Stimulated activated CD8-positive, alpha-beta memory T cell treated with anti-CD3 and anti-CD28 coated beads, Interleukin-15, amount 100 ng/mL, for 4 hours (primary cell): ENCODE data around the gene FAM89B.
A peak's percentile ranks its signal among the peaks of the same experiment; 100 is the strongest.

Experiments used
- DNase-seq, 2 donors: peaks; one replicate each; pipeline ENCODE4 v3.0.0-alpha.2; 2020; ENCODE audit warnings: low read depth in 2 of 2

The FAM89B gene

DNA sequence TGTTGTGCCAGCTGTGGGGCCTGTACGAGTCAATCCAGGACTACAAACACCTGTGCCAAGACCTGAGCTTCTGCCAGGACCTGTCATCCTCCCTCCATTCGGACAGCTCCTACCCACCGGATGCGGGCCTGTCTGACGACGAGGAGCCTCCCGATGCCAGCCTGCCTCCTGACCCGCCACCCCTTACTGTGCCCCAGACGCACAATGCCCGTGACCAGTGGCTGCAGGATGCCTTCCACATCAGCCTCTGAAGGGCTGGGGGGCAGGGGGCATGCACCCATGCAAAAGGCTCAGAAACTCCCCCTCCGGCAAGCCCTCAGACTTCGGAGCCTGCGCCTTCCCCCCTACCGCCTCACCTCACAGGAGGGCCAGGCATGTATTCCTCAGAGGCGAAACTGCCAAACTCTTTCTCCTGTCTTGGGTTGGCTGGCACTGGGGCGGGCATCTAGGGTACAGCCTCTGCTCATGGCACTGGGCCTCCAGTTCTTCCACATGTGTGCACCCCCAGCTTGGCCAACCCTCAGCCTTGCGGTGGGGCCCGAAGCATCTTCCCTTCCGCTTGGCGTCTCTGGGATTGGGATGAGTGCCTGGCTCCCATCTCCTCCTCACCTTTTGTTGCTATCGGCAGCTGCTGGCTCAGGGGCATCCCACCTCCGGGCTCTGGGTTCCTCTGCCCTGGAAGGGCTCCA lies 1.2 kb downstream of the FAM89B start:
- DNase-seq = no peak

DNA sequence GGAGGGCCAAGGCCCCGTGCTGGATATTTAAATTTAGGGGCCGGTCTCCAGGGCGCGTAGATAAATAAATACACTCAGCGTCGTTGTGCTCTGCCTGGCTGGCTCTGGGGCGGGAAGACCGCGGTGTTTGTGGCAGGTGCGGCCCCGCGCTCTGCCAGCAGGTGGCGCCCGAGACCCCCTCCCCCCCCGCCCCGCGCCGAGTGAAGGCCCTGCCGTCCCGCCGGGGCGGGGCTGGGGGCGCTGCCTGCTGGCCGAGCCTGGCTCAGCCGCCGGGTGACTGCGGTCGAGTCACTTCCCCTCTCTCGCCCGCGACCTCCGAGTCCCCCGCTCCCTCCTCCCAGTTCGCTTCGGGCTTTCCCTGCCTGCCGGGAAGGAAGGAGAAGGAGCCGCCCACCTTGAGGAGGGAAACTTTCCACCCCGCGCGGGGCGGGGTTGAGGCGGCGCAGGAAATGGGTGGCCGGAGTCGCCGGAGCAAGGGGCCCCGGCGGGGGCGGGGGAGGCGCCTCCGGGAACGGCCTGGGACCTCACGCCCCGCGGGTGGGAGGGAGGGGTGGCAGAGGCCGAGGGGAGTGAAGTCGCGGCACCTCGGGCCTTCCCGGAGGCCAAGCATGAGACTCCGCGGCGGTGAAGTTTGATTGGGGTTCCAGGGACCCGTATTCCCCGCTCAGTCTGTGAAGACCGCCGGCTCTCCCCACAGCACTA lies 1.9 kb downstream of the FAM89B start:
- DNase-seq = peak; percentile 65 to 79

DNA sequence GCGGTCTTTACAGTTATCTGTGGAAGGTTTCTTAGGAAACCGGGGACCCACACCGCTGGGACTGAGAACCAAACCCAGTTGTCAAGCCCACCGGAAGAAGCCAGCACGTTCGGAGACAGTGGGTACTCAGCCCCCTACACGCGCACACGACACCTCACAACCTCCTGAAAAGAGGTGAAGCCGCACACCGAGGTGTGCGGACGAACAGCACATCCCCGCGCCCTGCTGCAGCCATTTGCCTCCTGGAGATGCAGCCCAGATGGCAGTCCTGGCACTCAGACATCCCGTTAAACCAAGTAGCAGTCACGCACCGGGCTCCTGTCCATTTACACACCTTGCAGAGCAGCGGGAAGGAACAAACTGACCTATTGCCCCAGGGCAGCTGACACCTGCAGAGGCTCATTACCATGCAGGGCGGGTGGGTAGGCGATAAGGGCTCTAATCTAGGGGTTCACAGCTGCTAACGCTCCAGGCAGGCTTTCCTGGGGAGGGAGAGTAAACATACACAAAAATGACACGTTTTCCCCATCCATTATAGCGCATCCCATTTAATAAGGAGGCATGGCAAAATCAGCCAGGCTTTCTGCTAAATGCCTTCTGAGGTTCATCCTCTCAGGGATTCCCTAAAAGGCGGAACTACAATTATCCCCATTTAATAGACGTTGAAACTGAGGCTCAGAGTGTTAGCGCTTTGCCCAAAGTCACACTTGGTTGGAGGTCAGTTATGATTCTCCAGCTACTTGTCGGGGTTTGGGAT lies 2.7 kb downstream of the FAM89B start:
- no peak for DNase-seq

DNA sequence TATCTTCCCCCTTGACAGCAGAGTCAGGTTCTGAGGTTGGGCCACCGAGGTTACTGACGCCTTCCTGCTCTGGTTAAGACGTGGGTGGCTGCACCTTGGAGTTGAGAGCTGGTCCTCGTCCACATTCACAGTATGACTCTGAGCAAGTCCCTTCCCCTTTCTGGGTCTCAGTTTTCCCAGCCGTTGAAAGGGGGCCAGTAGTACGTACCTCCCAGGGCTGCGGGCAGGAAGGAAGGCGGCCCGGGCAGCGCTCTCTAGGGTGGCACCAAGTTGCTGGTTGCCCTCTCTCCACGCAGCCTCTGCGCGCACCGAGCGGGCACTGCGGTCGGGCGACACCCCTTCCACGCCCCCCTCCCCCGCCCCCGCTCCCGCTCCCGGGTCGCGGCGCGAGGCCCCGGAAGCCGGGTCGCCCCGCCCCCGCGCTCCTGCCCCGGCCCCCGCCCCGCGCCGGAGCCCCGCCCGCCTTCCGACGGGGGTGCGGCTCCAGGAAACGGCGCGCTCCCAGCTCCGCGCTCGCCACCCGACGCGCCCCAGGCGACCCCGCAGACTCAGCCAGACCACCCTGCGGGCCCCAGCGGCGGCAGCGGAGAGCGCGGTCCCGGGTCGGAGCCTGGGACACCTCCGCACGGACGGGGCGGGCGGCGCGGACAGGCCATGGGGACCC lies 3.4 kb downstream of the FAM89B start, which contains the start of gene EHBP1L1:
EHBP1L1 (plus strand) TSS at position 486 of the 664 bp plus-strand sequence. CDS start 250 bp downstream, outside the sequence.
- DNase-seq = peak; percentile 45 to 63

DNA sequence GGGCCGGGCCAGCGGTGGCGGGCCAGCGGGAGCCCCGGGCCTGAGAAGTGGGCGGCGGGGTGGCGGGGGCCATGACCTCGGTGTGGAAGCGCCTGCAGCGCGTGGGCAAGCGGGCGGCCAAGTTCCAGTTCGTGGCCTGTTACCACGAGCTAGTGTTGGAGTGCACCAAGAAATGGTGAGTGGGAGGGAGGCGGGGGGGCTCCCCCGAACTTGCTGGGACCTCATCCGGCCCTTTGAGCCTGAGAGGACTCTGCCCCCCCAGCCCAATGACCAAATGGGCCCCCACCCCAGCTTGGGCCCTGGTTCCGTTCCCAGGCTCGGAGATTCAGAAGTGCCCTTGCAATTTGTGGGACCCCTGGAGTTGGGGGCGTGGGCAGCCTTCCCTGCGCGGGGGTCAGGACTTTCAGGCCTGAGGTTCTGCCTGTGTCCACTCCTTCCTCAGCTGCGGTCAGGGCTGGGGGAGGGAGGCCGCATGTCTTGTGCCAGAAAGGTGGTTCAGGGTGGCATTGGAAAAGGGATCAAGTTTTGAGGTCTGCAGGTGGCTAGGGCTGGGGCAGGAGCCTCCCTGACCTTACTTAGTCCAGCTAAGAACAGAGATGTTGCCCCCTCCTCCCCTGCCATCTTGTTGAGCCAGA lies 4.0 kb downstream of the FAM89B start:
- DNase-seq = no peak

DNA sequence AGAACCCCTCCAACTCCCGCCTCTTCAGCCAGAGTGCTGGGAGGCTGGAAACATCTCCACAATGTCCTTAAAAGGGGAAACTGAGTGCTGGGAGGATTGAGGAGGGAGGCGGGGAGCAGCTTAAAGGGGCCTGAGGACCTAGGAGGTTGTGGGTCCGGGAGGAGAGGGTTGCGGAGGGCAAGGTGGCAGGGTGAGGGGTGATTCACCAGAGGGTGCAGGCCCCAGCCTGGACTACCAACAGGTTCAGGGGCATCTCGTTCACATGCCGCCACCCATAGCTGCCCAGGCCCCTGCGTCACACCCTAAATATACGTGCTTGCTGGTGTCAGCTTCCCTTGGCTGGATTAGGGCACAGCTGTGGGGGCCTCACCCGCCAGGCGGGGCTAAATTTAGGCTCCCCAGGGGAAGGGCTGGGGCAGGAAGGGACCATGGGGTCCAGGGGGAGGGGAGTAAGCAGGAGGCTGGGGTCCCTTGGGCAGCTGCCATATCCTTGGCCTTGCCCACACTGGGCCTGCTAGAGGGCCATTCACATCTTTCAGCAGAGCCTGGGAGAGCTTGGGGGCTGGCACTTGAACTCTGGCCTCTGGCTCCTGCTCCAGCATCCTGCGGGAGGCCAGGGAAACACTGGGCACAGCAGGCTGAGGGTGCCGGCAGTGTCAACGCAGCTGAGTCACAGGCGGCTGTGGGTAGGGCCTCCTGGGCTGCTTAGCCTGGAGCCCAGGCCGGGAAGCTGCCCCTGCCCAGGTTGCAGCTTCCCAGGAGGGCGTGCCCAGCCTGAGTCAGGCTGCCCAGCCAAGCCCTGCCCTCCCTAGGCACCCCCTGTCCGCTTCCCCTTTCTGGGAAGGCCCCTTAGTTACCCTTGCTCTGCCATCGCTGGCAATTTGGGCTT lies 4.8 kb downstream of the FAM89B start:
- no peak for DNase-seq

DNA sequence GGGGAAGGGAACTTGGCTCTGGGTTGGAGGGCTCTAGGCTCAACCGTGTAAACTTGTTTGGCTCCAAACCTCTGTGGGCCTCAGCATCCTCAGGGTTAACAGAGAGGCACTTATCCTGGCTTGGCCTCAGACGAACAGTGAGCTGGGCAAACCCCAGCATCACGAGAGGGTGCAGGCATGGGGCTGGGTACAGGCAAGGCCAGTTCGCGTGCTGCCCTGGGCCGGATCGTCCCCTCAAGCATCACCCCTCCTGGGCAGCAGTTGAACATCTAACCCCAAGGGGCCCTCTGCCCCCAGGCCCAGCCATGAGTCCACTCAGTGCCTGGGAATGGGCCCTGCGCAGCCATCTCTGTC lies 5.4 kb downstream of the FAM89B start:
- DNase-seq = no peak

DNA sequence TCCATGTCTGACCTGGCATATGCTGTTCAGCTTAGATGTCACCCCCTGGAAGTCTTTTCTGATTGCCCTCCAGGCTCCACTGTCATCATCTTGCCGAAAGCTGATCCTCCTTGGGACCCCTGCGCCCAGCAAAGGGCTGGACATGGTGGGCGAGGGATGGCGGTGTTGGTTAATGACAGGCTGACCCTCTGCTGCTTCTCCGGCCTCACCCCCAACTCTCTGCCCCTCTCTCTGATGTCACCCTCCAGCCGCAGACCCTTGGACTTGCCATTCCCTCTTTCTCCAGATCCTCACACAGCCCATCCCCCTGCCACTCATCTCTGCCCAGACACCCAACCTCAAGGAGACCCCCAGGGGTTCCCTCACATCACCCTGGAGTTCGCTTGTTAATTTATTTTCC lies 5.8 kb downstream of the FAM89B start:
- DNase-seq = no peak

DNA sequence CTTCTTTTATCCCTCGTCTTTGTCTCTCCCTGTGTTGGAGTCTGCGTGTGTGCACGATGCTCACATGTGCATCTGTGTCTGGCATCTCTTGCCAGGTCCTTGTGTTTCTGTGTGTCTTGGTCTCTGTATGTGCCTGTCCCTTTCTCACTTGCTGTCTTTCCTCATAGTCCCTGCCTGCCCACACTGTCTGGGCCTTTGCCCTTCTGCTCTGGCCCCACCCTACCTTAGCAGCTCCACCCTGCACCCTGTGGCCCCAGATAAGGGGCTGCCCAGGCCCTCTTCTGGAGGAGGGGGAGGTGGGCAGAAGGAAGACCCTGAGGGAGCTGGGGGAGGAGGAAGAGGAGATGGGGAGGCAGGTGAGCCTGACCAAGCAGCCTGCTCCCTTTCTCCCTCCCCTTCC lies 6.3 kb downstream of the FAM89B start:
- DNase-seq = no peak

DNA sequence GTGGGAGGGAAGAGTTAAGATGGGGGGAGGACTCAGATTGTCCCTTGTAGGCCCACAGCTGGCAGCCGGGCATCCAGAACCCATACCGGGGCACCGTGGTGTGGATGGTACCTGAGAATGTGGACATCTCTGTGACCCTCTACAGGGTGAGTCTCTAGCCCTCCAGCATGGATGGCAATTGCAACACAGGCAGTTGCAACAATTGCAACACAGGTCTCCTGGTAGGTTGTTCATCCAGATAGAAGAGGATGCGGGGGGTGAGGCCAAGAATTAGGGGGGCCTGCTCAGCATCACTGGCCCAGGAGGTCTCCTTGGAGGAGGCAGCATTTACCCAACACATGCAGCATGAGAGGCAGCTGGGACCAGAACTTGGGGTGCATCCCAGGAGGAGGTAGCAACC lies 7.0 kb downstream of the FAM89B start:
- DNase-seq = no peak

DNA sequence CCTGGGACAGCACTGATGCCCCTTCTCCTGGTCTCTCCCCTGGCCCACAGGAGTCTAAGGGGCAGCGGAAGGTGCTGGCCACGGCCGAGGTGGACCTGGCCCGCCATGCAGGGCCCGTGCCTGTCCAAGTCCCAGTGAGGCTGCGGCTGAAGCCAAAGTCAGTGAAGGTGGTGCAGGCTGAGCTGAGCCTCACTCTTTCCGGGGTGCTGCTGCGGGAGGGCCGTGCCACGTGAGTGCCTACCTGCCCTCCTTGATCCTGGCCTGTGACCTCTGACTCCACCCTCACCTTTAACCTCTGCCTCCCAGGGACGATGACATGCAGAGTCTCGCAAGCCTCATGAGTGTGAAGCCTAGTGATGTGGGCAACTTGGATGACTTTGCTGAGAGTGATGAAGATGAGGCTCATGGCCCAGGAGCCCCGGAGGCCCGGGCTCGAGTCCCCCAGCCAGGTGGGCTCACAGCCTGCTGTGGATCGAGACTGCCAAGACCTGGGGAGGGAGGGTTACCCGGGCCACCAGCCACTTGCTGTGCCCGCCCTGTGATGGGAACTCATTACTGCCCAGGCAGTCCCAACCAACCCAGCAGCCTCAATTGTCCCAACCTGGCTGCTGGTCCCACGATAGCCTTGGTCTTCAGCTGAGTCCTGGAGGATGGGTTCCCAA lies 7.8 kb downstream of the FAM89B start:
- no peak for DNase-seq

DNA sequence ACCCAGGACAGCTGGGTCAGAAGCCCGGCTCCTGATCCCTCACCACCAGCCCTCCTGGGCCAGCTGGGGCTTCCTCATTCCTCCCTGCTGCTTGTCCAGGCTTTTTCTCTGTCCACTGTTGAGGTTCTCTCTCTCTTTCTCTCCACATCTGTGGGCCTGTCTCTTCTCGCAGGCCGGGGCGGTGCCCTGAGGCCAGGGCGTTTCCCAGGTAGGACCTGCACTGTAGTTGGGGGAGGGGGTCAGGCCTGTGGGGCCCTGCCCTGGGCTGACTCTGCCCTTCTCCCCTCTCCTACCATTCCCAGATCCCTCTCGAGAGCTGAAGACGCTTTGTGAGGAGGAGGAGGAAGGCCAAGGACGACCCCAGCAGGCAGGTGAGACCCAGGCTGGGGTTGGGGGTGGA lies 8.4 kb downstream of the FAM89B start:
- no peak for DNase-seq

DNA sequence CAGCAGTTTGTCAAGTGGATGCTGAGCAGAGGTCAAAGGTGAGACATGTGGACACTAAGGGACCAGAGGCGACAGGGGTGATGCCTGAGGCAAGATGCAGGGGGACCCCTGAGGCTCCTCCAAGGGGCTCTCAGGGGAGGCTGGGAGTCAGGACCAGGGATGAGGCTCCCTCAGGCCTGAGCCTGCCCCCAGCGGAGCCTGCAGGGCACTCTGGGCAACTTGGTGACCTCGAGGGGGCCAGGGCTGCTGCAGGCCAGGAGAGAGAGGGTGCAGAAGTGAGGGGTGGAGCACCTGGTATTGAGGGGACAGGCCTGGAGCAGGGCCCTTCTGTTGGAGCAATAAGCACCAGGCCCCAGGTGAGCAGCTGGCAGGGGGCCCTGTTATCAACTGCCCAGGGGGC lies 9.6 kb downstream of the FAM89B start:
- no peak for DNase-seq

DNA sequence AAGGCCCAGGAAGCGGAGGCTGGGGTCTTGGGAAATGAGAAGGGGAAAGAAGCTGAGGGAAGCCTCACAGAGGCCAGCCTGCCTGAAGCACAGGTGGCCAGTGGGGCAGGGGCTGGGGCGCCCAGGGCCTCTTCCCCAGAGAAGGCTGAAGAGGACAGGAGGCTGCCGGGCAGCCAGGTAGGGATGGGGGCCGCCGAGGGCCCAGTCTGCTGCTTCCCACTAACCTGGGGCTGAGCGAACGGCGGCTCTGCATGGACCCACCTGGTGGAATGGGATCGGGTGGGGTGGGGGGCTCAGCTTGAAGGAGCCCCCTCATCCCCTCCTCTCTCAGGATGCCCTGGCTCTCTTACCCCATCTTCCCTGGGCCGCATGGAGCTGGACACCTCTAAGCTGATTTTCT lies 11.3 kb downstream of the FAM89B start:
- no peak for DNase-seq

DNA sequence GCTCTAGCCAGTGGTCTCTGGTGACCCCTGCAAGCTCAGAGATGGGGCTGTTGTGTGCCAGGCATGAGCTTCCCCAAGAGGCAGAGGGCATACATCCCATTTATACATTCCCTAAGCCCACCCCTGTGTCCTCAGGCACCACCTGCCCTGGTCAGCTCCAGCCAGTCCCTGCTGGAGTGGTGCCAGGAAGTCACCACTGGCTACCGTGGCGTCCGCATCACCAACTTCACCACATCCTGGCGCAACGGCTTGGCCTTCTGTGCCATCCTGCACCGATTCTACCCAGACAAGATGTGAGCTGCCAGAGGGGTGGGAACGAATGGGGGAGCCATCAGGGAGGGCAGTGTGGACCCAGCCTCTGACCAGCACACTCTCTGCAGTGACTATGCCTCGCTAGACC lies 11.8 kb downstream of the FAM89B start:
- DNase-seq = no peak

DNA sequence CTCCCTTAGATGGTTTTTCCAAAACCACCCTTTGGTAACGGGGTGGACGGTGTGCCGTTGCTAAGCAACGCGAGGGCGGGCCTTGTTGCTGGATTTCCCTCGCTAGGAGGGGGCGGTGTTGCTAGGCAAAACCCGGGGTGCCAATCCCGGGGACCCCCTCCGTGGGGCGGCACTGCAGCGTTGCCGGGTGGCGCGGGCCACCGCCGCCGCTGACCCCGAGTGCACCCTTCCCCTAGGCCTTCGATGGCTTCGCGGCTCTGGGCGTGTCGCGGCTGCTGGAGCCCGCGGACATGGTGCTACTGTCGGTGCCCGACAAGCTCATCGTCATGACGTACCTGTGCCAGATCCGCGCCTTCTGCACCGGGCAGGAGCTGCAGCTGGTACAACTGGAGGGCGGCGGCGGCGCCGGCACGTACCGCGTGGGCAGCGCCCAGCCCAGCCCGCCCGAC lies 12.4 kb downstream of the FAM89B start:
- DNase-seq = no peak

DNA sequence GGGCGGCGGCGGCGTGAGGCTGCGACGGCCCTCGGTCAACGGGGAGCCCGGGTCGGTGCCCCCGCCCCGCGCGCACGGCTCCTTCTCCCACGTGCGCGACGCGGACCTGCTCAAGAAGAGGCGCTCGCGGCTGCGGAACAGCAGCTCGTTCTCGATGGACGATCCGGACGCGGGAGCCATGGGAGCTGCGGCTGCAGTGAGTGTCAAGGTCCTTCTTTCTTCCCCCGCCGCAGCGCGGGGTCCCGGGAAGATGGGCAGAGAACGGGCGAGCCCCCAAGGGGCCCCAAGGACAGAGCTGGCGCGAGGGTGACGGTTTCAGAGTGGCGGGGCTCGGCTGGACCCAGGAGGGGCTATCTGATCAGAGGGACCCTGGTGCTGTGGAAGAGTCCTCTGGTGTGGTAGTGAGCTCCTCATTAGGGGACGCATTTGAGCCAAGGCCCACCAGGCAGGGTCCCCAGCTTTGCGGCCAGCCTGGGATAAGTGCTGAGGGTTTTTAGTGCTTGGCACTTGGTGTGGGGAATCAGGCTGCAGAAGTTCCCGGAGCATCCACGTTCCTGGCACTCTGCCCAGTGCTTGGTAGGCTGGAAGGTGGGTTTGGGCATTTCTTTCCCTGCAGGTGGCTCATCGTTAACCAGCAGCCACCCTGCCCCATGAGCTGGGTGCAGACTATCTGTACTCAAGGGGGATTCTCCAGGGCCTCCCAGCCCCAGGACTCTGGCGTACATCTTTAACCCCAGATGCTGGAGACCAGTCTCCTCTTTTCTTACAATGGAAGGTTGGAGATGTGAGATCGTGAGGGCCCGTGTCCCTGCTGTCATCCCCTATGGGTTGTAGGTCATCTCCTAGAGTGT lies 13.3 kb downstream of the FAM89B start:
- no peak for DNase-seq

DNA sequence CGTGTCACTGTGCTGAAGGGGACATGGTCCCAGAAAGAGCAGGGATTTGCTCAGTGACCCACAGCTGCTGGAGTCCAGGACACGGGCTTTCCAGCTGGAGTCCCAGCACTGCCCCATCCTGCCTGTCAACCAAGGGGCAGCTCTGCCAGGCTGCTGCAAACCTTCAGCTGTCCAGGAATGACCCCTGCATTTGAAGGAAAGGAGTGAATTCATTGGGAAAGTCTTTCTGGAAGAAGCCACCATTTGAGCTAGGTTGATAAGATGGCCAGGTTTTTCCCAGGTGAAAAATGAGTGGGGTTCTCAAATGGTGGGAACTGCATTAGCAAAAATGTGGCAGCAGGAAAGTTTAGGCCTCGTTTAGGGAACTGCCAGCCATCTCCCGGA lies 13.9 kb downstream of the FAM89B start:
- DNase-seq = no peak

DNA sequence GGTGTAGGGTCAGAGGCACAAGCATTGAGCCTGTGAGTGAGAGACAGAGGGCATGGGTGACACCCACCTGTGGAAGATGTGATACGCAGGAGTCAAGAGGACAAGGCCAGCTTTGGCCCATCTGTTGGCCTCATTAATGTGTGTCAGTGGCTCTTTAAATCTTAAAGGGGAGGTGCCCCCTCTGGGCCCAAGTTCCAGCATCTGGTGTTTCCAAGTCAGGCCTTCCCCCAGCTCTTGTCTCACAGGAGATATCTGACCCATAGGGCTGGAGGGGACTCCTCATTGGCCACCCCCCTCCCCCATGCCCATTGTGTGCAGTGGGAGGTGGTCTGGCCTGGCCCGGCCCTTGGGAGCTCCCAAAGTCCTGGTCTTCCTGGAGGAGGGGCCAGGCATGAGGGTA lies 14.3 kb downstream of the FAM89B start:
- DNase-seq = no peak
